A673 (cell line): ENCODE measurements around the gene ETAA1. TPM values are rescaled to one million over a fixed set of nuclear protein-coding genes. Genes with fewer than 3 reads are reported as not detected.

Experiments
- BruUV-seq: library from RNA; stranded (reverse); fragments of 400-500 nt; replicated peaks from 2 replicates; lab custom pipeline; 2021; lab: Mats Ljungman, UMichigan
- CTCF ChIA-PET: fragments of 300-600 bp; sonication (Branson Sonifier 250); formaldehyde crosslinking; loops from one replicate; lab custom pipeline; 2022; ENCODE audit warnings: antibody characterized with exemption; lab: Charles Lee
- POLR2A ChIA-PET: fragments of 300-600 bp; sonication (Branson Sonifier 250); formaldehyde crosslinking; loops from one replicate; lab custom pipeline; 2022; ENCODE audit warnings: antibody characterized with exemption; ENCODE audit not compliant: low non-redundant PET; lab: Charles Lee
- DNase-seq: peaks from one replicate; pipeline ENCODE4 v3.0.0-alpha.2; 2015; ENCODE audit warnings: low spot score
- H3K27ac ChIP-seq: fragments of 200-600 bp; sonication (generic); 2 replicates; pipeline ENCODE4 v1.5.1; 2016; ENCODE audit warnings: mixed run types, low read depth, mild to moderate bottlenecking, mixed read lengths, antibody characterized with exemption, low read length; ENCODE audit not compliant: poor library complexity, severe bottlenecking
- H3K27me3 ChIP-seq: fragments of 200-600 bp; sonication (generic); replicated peaks from 2 replicates; pipeline ENCODE4 v1.6.1; 2017; ENCODE audit warnings: mixed run types, low read depth, mild to moderate bottlenecking, mixed read lengths, antibody characterized with exemption, low read length; ENCODE audit not compliant: insufficient read depth, poor library complexity
- H3K36me3 ChIP-seq: fragments of 200-600 bp; sonication (generic); 2 replicates; pipeline ENCODE4 v1.6.1; 2016; ENCODE audit warnings: mixed run types, mild to moderate bottlenecking, mixed read lengths, antibody characterized with exemption, low read length; ENCODE audit not compliant: insufficient read depth, poor library complexity, severe bottlenecking
- H3K4me1 ChIP-seq: fragments of 200-600 bp; sonication (generic); 2 replicates; pipeline ENCODE4 v1.6.1; 2017; ENCODE audit warnings: mixed run types, mild to moderate bottlenecking, mixed read lengths, antibody characterized with exemption, low read length; ENCODE audit not compliant: insufficient read depth, poor library complexity, severe bottlenecking
- H3K4me3 ChIP-seq: fragments of 200-600 bp; sonication (generic); 2 replicates; pipeline ENCODE4 v1.5.1; 2016; ENCODE audit warnings: low read depth, mixed run types, mild to moderate bottlenecking, mixed read lengths, low read length; ENCODE audit not compliant: poor library complexity, severe bottlenecking
- H3K9me3 ChIP-seq: fragments of 200-600 bp; sonication (generic); 2 replicates; pipeline ENCODE4 v1.6.1; 2016; ENCODE audit warnings: mixed run types, low read depth, mild to moderate bottlenecking, mixed read lengths, antibody characterized with exemption, low read length; ENCODE audit not compliant: poor library complexity, severe bottlenecking
- CTCF ChIP-seq: fragments of 300-800, 200-600 bp; sonication (generic); conservative IDR thresholded peaks from 2 replicates; pipeline ENCODE4 v1.5.1; 2017; ENCODE audit warnings: low read depth, mild to moderate bottlenecking, antibody characterized with exemption, low read length, moderate library complexity, mixed read lengths
- EZH2 ChIP-seq: fragments of 200-600 bp; sonication (generic); IDR thresholded peaks from 2 replicates; pipeline ENCODE4 v1.6.1; 2017; ENCODE audit warnings: borderline replicate concordance, low read depth, mild to moderate bottlenecking, mixed read lengths, antibody characterized with exemption, low read length; ENCODE audit not compliant: poor library complexity, severe bottlenecking
- intact Hi-C: fragments of 100-400 bp; cut with micrococcal nuclease; formaldehyde crosslinking; loops from one replicate; pipeline ENCODE4 v1.10.0; 2022; ENCODE audit not compliant: unreplicated experiment
- total RNA-seq: library from RNA; stranded (reverse); gene quantifications from 2 replicates; pipeline ENCODE4 v1.2.3, GENCODE V29; 2021

The ETAA1 gene
- total RNA-seq, 1 experiment from 2014 or later = 17.2 TPM

GRCh38 chr2:67437114-67437513, 40.0 kb downstream of the ETAA1 start:
- POLR2A ChIA-PET = no interaction called here

GRCh38 chr2:67438337-67438736, 41.2 kb downstream of the ETAA1 start:
- intact Hi-C loops = no loop called here
- TF ChIP-seq CTCF (no peak), EZH2 (no peak)
- POLR2A ChIA-PET = no interaction called here
- CTCF ChIA-PET = no interaction called here
- Histone ChIP-seq H3K27me3 (no peaks in the 10 kb centered on the region), H3K36me3 (no peaks in the 10 kb centered on the region), H3K4me3 (no peak overlapping the region), H3K9me3 (no peaks in the 10 kb centered on the region), H3K27ac (no peak overlapping the region), H3K4me1 (no peaks in the 10 kb centered on the region)
- no TSS peak for BruUV-seq
- no peak for DNase-seq

More at GRCh38 chr2:67437114-67437513, 40.0 kb downstream of the ETAA1 start:
- H3K9me3 ChIP-seq = no peaks in the 10 kb centered on the region
- no peak overlapping the region for H3K27ac ChIP-seq
- no peaks in the 10 kb centered on the region for H3K4me1 ChIP-seq
- no peak for DNase-seq
- no peak for TF ChIP-seq CTCF
- no peak for TF ChIP-seq EZH2
- H3K4me3 ChIP-seq = no peak overlapping the region
- CTCF ChIA-PET = no interaction called here
- intact Hi-C loops = no loop called here
- no peaks in the 10 kb centered on the region for H3K27me3 ChIP-seq
- no TSS peak for BruUV-seq
- no peaks in the 10 kb centered on the region for H3K36me3 ChIP-seq

- POLR2A ChIA-PET = no interaction called here
- DNase-seq = no peak
- intact Hi-C loops = no loop called here
- Histone ChIP-seq H3K9me3 (no peaks in the 10 kb centered on the region), H3K4me1 (no peaks in the 10 kb centered on the region), H3K4me3 (no peak overlapping the region), H3K27ac (no peak overlapping the region), H3K27me3 (no peaks in the 10 kb centered on the region), H3K36me3 (no peaks in the 10 kb centered on the region)
- no TSS peak for BruUV-seq
- CTCF ChIA-PET = no interaction called here
- TF ChIP-seq CTCF = no peak
- no peak for TF ChIP-seq EZH2
Observed at GRCh38 chr2:67445652-67446268, 48.6 kb downstream of the ETAA1 start.
